ENCODE data around the gene REXO2.

GRCh38 chr11:114392735-114393667, 46.3 kb upstream of the REXO2 start:
- TF ChIP-seq CTCF (IDR thresholded peaks at IDR 0.05) = no peak
- no peak for TF ChIP-seq POLR2A (IDR thresholded peaks at IDR 0.05)

All from right lobe of liver (tissue), 4 donors.